T-helper 1 cell (primary cell): Measurements from ENCODE around the gene ALG13.
"Not testable (repeated sequence)": the region's sequence is repeated elsewhere in the genome, so short reads cannot be mapped to it uniquely, and the experiment has no call there.

Experiments
- DNase-seq, 5 donors: peaks; one replicate each; pipeline ENCODE4 v3.0.0-alpha.2; 2012 to 2020

Gene ALG13

GRCh38 chrX:111761578-111762135 is 80.7 kb downstream of the ALG13 start:
- DNase-seq = no peak

- no peak for DNase-seq
Observed at GRCh38 chrX:111778591-111778990, 97.6 kb downstream of the ALG13 start.

GRCh38 chrX:111779582-111779981 is 98.6 kb downstream of the ALG13 start:
- no peak for DNase-seq

GRCh38 chrX:111784667-111785066 is 103.7 kb downstream of the ALG13 start:
- no peak for DNase-seq

- DNase-seq = not testable (repeated sequence)
Observed at GRCh38 chrX:111790054-111790453, 109.1 kb downstream of the ALG13 start.
